Gastroesophageal sphincter (tissue), 4 donors: ENCODE measurements around the gene ZNF446. TPM values are rescaled to one million over a fixed set of nuclear protein-coding genes. Genes with fewer than 3 reads are reported as not detected.
A peak's percentile ranks its signal among the peaks of the same experiment; 100 is the strongest.

Source experiments
- ATAC-seq: fragments of 150-250 bp; one replicate; pipeline ENCODE4 v1.9.1; 2016; ENCODE audit warnings: mild to moderate bottlenecking, moderate library complexity
- H3K27ac ChIP-seq, 4 donors: fragments of 200-600 bp; sonication (generic) in 3 of 4; 1 replicate in 3 of 4; 2 replicates in 1 of 4; pipeline ENCODE4 v1.5.1; 2016 to 2019
- H3K27me3 ChIP-seq: fragments of 200-600 bp; sonication (generic); one replicate; pipeline ENCODE4 v1.5.1; 2019
- H3K36me3 ChIP-seq, 2 donors: fragments of 200-600 bp; sonication (generic); one replicate each; pipeline ENCODE4 v1.5.1; 2019; ENCODE audit warnings: control low read depth in 1 of 2
- H3K4me1 ChIP-seq, 3 donors: fragments of 200-600 bp; sonication (generic); 1 replicate in 2 of 3; 2 replicates in 1 of 3; pipeline ENCODE4 v1.5.1; 2016 to 2019; ENCODE audit warnings: control low read depth in 2 of 3
- H3K4me3 ChIP-seq, 2 donors: fragments of 200-600 bp; sonication (generic); one replicate each; pipeline ENCODE4 v1.5.1; 2019; ENCODE audit warnings: mild to moderate bottlenecking in 1 of 2, moderate library complexity in 1 of 2
- H3K9me3 ChIP-seq, 3 donors: fragments of 200-600 bp; sonication (generic); one replicate each; pipeline ENCODE4 v1.5.1; 2017 to 2019; ENCODE audit warnings: control low read depth in 2 of 3
- CTCF ChIP-seq, 4 experiments: fragments of 200-600 bp in 2 of 4; fragments of 450-650 bp in 2 of 4; sonication (generic) in 1 of 4; IDR thresholded peaks; one replicate each; pipeline ENCODE4 v1.5.1; 2017 to 2019; ENCODE audit warnings: antibody characterized with exemption in 4 of 4, mild to moderate bottlenecking in 2 of 4, moderate library complexity in 2 of 4
- EP300 ChIP-seq: sonication (generic); formaldehyde crosslinking; IDR thresholded peaks from one replicate; pipeline ENCODE4 v1.6.1; 2017; ENCODE audit warnings: antibody characterized with exemption, mild to moderate bottlenecking
- POLR2A ChIP-seq, 2 donors: fragments of 450-650 bp; IDR thresholded peaks; one replicate each; pipeline ENCODE4 v1.6.1; 2017; ENCODE audit warnings: antibody characterized with exemption in 2 of 2, mild to moderate bottlenecking in 2 of 2, moderate library complexity in 1 of 2
- POLR2AphosphoS5 ChIP-seq: sonication (generic); formaldehyde crosslinking; IDR thresholded peaks from one replicate; pipeline ENCODE4 v1.6.1; 2017; ENCODE audit warnings: antibody characterized with exemption
- WGBS, 2 donors: methylation state at CpG; one replicate each; pipeline ENCODE4 v1.1.5; 2018; ENCODE audit warnings: low coverage in 1 of 2; 5-methylcytosine and 5-hydroxymethylcytosine counted together
- total RNA-seq, 4 donors: library from RNA; depleted of rRNA; stranded (reverse); fragments of >200 nt; gene quantifications; one replicate each; pipeline ENCODE4 v1.1.0, GENCODE V29; 2016

Gene ZNF446
- total RNA-seq, 4 donors from 2014 or later, result 11.2 to 25.4 (median 17.5) TPM

GRCh38 chr19:58492265-58492664 lies 16.1 kb downstream of the ZNF446 start:
- no peak for ATAC-seq
- no peak overlapping the region for H3K4me3 ChIP-seq
- WGBS, 2 donors, result 69 to 94% methylated on average over 7 to 9 of the region's 14 CpGs
- TF ChIP-seq POLR2A (IDR thresholded peaks at IDR 0.05) (no peak), CTCF (IDR thresholded peaks at IDR 0.05) (no peak), EP300 (no peak), POLR2AphosphoS5 (no peak)
- H3K36me3 ChIP-seq, result no peaks in the 10 kb centered on the region
- no peaks in the 10 kb centered on the region for H3K4me1 ChIP-seq
- no peaks in the 10 kb centered on the region for H3K9me3 ChIP-seq
- H3K27me3 ChIP-seq, result no peaks in the 10 kb centered on the region
- H3K27ac ChIP-seq, result no peak overlapping the region

GRCh38 chr19:58497634-58498170 lies 21.6 kb downstream of the ZNF446 start:
- ATAC-seq, result no peak
- H3K36me3 ChIP-seq, result no peaks in the 10 kb centered on the region
- H3K9me3 ChIP-seq, result no peaks in the 10 kb centered on the region
- peaks cover 0 to 26% (median 18%) of the 10 kb centered on the region in 3 donors for H3K4me1 ChIP-seq
- no peak overlapping the region for H3K27ac ChIP-seq
- H3K27me3 ChIP-seq, result no peaks in the 10 kb centered on the region
- TF ChIP-seq POLR2A (IDR thresholded peaks at IDR 0.05) (no peak), POLR2AphosphoS5 (no peak), CTCF (IDR thresholded peaks at IDR 0.05) (no peak)
- H3K4me3 ChIP-seq, result no peak overlapping the region
- WGBS, 2 donors, result 75 to 86% methylated on average over 1 to 6 of the region's 8 CpGs

GRCh38 chr19:58498316-58499020 lies 22.3 kb downstream of the ZNF446 start:
- Histone ChIP-seq H3K27ac (peak overlapping the region in 3 of 4 donors; percentile 65 to 87 (median 80)), H3K36me3 (no peaks in the 10 kb centered on the region), H3K4me3 (peak overlapping the region; percentile 3 to 59), H3K4me1 (peaks cover 0 to 26% (median 18%) of the 10 kb centered on the region in 3 donors), H3K27me3 (no peaks in the 10 kb centered on the region), H3K9me3 (no peaks in the 10 kb centered on the region)
- no peak for ATAC-seq
- no peak for TF ChIP-seq POLR2AphosphoS5
- TF ChIP-seq EP300, result no peak
- TF ChIP-seq CTCF (IDR thresholded peaks at IDR 0.05), result no peak
- TF ChIP-seq POLR2A (IDR thresholded peaks at IDR 0.05), result no peak
- WGBS, 2 donors, result 75% methylated on average over 7 of the region's 22 CpGs; no CpG with 5 or more reads in 1 of the 2 donors

GRCh38 chr19:58499021-58499927 lies 23.1 kb downstream of the ZNF446 start:
- H3K36me3 ChIP-seq, result no peaks in the 10 kb centered on the region
- no peaks in the 10 kb centered on the region for H3K9me3 ChIP-seq
- TF ChIP-seq CTCF (IDR thresholded peaks at IDR 0.05), result peak in 3 of 4 experiments; percentile 27 to 48 (median 40)
- TF ChIP-seq EP300, result no peak
- peak; percentile 80 for TF ChIP-seq POLR2AphosphoS5
- 1 to 11% methylated on average over 3 to 25 of the region's 60 CpGs for WGBS, 2 donors
- peak; percentile 100 for ATAC-seq
- H3K27ac ChIP-seq, result peak overlapping the region; percentile 50 to 87 (median 82)
- H3K4me3 ChIP-seq, result peak overlapping the region; percentile 56 to 59
- H3K27me3 ChIP-seq, result no peaks in the 10 kb centered on the region
- peaks cover 0 to 26% (median 18%) of the 10 kb centered on the region in 3 donors for H3K4me1 ChIP-seq
